Colonic mucosa (tissue), 4 donors: ENCODE measurements around the gene PRKN. TPM values are rescaled to one million over a fixed set of nuclear protein-coding genes. Genes with fewer than 3 reads are reported as not detected.

Experiments
- DNase-seq: peaks from one replicate; pipeline ENCODE4 v3.0.0-alpha.2; 2020
- H3K27ac ChIP-seq: fragments of 200-600 bp; one replicate; pipeline ENCODE4 v1.8.0; 2021
- H3K27me3 ChIP-seq: fragments of 200-600 bp; one replicate; pipeline ENCODE4 v1.8.0; 2021
- H3K36me3 ChIP-seq: fragments of 200-600 bp; one replicate; pipeline ENCODE4 v1.8.0; 2021
- H3K4me1 ChIP-seq: fragments of 200-600 bp; one replicate; pipeline ENCODE4 v1.8.0; 2021; ENCODE audit warnings: mild to moderate bottlenecking
- H3K4me3 ChIP-seq: fragments of 200-600 bp; one replicate; pipeline ENCODE4 v1.8.0; 2021
- H3K9ac ChIP-seq, 2 donors: one replicate each; pipeline ENCODE4 v1.7.0; 2013; ENCODE audit warnings: control low read depth in 2 of 2, low read depth in 2 of 2, low read length in 2 of 2
- H3K9me3 ChIP-seq: fragments of 200-600 bp; one replicate; pipeline ENCODE4 v1.8.0; 2021
- intact Hi-C: fragments of 100-400 bp; cut with DNase I; formaldehyde crosslinking; loops from one replicate; pipeline ENCODE4 v1.14.1; 2022
- total RNA-seq, 2 donors: library from RNA; stranded (reverse); fragmentation: NEBNext Ultra II Directional in 1 of 2; extraction: Animal tissue kit (Norgen Biotek cat#: 25700) in 1 of 2; gene quantifications; one replicate each; pipeline ENCODE4 v1.2.1, GENCODE V29; 2021
- TF ChIP-seq, protein P1 (sequence below): fragments of 200-600 bp; IDR thresholded peaks from one replicate; pipeline ENCODE4 v1.8.0; 2022; ENCODE audit warnings: antibody characterized with exemption, mild to moderate bottlenecking
- donor health status: healthy.
- donor health status: DM: no; HTN: no; CAD: no.
- donor health status: DM: no; HTN: no; CAD: no.

PRKN gene
- total RNA-seq, 2 donors from 2014 or later: 3.7 to 8.1 TPM

DNA sequence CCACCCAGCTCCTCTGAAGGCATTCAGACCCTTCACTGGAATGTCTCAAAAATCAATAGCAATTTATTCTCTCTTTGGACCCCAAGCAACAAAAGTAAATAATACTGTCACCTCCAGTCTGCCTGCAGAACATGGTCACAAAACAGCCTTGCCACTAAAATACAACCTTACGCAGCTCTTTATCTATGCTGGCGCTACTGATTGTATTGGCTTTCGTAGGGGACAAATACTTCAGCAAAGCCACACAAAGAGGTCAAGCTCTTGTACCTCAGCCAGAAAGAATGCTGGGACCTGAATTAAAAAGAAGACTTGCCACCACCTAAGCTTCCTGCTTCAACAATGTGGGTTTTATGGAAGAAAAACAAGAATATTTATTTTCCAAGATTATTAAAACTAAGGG is 57.2 kb downstream of the PRKN start:
- H3K9ac ChIP-seq: no peak overlapping the region
- no peaks in the 10 kb centered on the region for H3K9me3 ChIP-seq
- H3K27me3 ChIP-seq: no peaks in the 10 kb centered on the region
- H3K27ac ChIP-seq: no peak overlapping the region
- intact Hi-C loops: no loop called here
- TF ChIP-seq, protein P1, sequence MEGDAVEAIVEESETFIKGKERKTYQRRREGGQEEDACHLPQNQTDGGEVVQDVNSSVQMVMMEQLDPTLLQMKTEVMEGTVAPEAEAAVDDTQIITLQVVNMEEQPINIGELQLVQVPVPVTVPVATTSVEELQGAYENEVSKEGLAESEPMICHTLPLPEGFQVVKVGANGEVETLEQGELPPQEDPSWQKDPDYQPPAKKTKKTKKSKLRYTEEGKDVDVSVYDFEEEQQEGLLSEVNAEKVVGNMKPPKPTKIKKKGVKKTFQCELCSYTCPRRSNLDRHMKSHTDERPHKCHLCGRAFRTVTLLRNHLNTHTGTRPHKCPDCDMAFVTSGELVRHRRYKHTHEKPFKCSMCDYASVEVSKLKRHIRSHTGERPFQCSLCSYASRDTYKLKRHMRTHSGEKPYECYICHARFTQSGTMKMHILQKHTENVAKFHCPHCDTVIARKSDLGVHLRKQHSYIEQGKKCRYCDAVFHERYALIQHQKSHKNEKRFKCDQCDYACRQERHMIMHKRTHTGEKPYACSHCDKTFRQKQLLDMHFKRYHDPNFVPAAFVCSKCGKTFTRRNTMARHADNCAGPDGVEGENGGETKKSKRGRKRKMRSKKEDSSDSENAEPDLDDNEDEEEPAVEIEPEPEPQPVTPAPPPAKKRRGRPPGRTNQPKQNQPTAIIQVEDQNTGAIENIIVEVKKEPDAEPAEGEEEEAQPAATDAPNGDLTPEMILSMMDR: no peak
- no peaks in the 10 kb centered on the region for H3K36me3 ChIP-seq
- no peaks in the 10 kb centered on the region for H3K4me1 ChIP-seq
- DNase-seq: no peak
- H3K4me3 ChIP-seq: no peak overlapping the region

DNA sequence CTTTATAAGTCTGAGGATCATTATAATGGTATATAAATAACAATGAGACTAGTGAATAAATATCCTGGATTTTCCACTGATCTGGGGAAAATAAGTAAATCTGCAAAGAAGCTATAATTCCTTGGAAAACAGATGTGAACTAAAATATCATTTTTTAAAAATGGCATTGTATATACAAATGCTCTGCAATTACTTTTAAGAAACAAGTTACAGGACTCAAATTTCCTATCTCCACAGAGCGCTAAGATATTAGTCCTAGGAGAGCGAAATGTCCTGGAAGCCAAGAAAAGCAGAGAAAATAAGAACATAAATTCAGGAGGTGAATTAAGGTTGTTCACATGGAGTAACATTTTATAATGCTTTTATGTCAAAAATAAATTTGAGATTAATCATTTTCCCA is 61.3 kb downstream of the PRKN start:
- Histone ChIP-seq H3K27me3 (no peaks in the 10 kb centered on the region), H3K4me1 (no peaks in the 10 kb centered on the region), H3K9ac (no peak overlapping the region), H3K36me3 (no peaks in the 10 kb centered on the region), H3K27ac (no peak overlapping the region), H3K4me3 (no peak overlapping the region), H3K9me3 (no peaks in the 10 kb centered on the region)
- TF ChIP-seq, protein P1: no peak
- intact Hi-C loops: no loop called here
- DNase-seq: no peak

DNA sequence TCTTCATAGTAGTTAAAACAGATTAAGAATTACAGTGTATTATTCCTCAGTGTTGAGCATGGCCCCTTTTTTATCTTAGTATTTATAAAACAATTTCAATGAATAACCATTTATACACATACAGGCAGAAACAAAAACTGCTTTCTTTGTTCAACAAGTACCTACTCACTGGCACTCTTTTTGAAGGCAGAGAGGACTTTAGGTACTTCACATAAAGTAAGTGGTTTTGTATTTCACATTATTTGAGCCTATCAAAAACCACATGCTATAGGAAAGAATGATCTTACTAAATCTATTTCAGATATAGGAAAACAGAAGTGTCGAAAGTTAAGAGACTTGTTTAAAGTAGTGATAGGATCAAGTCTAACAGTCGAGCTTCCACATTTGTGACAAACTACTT is 73.8 kb downstream of the PRKN start:
- Histone ChIP-seq H3K36me3 (no peaks in the 10 kb centered on the region), H3K27me3 (no peaks in the 10 kb centered on the region), H3K9ac (no peak overlapping the region), H3K27ac (no peak overlapping the region), H3K4me3 (no peak overlapping the region), H3K9me3 (no peaks in the 10 kb centered on the region), H3K4me1 (no peaks in the 10 kb centered on the region)
- DNase-seq: no peak
- TF ChIP-seq, protein P1: no peak
- intact Hi-C loops: no loop called here

DNA sequence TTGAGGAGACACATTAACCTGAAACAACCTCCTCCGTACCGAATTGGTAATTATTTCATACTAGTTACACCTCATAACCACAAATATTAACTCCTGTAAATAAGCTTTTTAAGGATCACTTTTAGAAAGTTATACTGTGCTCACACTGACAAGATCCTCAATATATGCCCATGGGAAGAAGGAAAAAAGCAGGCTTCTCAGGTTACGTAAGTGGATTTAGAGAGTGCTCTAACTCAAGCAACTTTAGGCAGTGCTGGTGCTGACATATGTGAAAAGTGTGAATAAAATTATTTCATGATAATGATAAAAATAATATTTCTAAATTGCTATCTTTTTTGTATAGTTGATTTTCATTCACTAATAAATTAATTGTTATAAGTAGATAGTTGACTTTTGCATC is 76.1 kb downstream of the PRKN start:
- intact Hi-C loops: no loop called here
- Histone ChIP-seq H3K27me3 (no peaks in the 10 kb centered on the region), H3K36me3 (no peaks in the 10 kb centered on the region), H3K4me3 (no peak overlapping the region), H3K27ac (no peak overlapping the region), H3K9me3 (no peaks in the 10 kb centered on the region), H3K4me1 (no peaks in the 10 kb centered on the region), H3K9ac (no peak overlapping the region)
- no peak for DNase-seq
- TF ChIP-seq, protein P1: no peak

DNA sequence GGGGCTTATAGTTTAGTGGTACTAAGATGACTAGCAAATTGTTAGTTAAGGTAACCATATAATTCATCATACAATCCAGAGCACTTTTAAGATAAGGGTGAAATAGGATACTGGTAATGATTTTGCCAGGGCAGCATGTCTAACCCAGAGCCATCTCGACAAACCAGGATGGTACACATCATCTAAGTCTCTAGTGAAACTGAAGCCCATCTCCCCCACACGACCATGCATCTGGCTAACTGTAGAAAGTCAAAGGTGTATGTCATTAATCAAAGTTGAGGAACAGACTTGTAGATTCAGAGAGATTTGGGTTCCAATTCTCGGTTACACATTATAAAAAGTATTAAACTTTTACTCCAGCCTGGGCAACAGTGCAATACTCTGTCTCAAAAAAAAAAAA is 78.3 kb downstream of the PRKN start:
- no peaks in the 10 kb centered on the region for H3K4me1 ChIP-seq
- H3K9me3 ChIP-seq: no peaks in the 10 kb centered on the region
- TF ChIP-seq, protein P1: no peak
- H3K27ac ChIP-seq: no peak overlapping the region
- intact Hi-C loops: no loop called here
- no peak overlapping the region for H3K4me3 ChIP-seq
- no peak overlapping the region for H3K9ac ChIP-seq
- no peaks in the 10 kb centered on the region for H3K27me3 ChIP-seq
- no peaks in the 10 kb centered on the region for H3K36me3 ChIP-seq
- no peak for DNase-seq

DNA sequence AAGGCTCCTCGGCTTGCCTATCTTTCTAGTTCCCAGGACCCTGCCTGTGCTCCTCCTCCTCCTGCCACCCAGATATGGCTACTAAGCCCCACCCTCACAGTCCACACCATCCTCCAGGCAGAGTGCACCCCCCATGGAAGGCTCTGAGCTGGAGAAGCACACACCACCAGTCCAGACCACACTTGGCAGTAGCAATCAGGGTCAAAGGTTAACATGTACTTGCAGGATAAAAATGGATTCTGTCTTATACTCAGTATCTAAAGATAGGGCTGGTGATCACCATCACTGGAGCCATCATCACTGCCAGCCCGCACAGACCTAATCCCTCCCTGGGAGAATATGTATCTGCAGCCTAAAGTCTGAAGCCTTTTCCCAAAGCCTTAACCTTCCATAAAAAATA is 83.4 kb downstream of the PRKN start:
- no peaks in the 10 kb centered on the region for H3K4me1 ChIP-seq

More for the DNA sequence above, 83.4 kb downstream of the PRKN start:
- Histone ChIP-seq H3K4me3 (no peak overlapping the region), H3K36me3 (no peaks in the 10 kb centered on the region), H3K27ac (no peak overlapping the region), H3K9ac (no peak overlapping the region), H3K9me3 (no peaks in the 10 kb centered on the region), H3K27me3 (no peaks in the 10 kb centered on the region)
- TF ChIP-seq, protein P1: no peak
- no peak for DNase-seq
- intact Hi-C loops: no loop called here
